GM21526 (cell line): ENCODE data around the gene TNRC6C.

Experiments
- ATAC-seq: cut with Tn5 transposase; IDR thresholded peaks from one replicate; pipeline ENCODE4 v1.9.1; 2021; ENCODE audit warnings: moderate library complexity; ENCODE audit not compliant: unreplicated experiment, low FRiP score

Gene TNRC6C

GRCh38 chr17:77957857-77958715 is at the start of gene TNRC6C:
Gene TNRC6C (plus strand): TSS chr17:77958703. CDS start chr17:78004207, 45,504 bp downstream.
- peak; percentile 77 for ATAC-seq

- ATAC-seq: no peak
Observed at GRCh38 chr17:77909236-77909635, 49.3 kb upstream of the TNRC6C start.

GRCh38 chr17:77909816-77910215 is 48.7 kb upstream of the TNRC6C start:
- no peak for ATAC-seq

GRCh38 chr17:77914385-77915254 is 43.9 kb upstream of the TNRC6C start:
- no peak for ATAC-seq

DNA sequence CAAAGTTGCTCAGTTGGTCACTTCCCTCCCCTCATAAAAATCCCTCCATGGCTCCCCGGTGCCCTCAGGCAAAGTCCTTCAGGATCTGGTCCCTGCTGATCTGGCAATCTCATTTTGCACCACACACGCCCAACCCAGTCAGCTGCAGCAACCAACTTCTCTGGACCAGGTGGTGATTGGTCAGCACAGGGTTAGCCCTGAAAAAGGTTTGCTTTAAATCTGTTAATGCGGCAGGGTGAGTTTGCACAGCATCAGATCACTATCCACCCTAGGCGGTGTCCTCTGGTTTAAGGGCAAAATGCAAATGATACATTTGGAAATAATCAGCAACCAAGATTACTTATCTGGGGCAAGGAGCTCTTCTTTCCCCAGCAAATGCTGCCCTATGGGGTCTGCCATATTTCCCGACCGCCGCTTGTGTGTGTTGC is 42.9 kb upstream of the TNRC6C start:
- no peak for ATAC-seq

DNA sequence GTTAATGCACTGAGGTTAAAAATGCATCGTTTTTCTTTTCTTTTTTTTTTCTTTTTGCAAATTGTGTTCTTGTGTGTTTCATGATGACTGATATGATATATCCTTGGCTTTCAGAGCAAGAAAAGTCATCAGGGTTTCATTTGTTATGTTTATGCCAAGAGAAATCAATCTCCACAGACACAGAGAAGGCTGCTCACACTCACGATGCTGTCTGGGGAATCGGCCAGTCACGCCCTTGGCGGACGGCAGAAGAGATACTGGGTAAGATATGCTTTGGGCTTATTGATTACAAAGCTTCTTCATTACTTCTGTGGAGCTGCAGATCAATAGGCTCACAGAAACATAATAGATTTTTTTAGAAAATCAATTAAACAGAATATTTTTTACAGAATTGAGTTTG is 42.2 kb upstream of the TNRC6C start:
- ATAC-seq: no peak

DNA sequence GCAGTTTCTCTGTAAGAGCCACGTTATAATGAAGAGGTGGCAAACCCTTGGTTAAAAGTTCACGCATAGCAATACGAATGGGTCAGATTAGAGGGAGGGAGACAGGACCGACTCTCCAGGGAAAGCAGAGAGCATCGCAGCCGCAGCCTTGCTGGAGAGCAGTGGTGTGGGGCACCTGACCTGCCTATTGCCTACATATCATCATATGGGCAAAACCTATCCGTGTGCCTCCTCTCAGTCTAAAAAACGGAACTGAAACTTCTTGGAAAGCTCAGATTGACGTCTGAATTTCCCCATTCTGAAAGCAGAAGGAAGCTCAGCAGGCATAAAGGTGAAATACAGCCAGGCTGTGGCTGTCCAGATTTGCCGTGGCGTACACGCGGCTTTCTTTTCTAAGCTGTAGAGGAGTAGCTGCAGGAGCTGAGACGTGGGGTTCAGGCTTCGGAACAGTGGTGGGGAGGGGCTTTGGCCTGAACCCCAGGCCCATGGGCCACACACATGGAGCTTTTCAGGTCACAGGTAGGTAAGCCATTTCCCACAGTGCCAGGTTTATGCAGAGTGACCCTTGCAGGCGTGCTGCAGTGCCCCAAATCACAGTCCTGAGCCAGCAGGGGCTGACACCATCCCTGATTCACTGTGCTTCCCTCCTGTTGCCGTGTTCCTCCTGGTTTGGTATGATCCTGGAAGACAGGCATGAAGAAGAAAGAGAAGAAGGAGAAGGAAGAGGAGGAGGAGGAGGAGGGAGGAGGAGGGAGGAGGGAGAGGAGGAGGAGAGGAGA is 41.6 kb upstream of the TNRC6C start:
- no peak for ATAC-seq

DNA sequence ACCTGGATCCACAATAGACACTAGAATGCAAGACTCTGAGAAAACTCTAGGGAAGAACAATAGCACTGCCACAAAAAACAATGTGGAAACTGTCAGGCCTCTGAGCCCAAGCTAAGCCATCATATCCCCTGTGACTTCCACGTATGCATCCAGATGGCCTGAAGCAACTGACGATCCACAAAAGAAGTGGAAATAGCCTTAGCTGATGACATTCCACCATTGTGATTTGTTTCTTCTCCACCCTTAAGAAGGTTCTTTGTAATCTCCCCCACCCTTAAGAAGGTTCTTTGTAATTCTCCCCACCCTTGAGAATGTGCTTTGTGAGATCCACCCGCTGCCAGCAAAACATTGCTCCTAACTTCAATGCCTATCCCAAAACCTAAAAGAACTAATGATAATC is 39.2 kb upstream of the TNRC6C start:
- no peak for ATAC-seq

DNA sequence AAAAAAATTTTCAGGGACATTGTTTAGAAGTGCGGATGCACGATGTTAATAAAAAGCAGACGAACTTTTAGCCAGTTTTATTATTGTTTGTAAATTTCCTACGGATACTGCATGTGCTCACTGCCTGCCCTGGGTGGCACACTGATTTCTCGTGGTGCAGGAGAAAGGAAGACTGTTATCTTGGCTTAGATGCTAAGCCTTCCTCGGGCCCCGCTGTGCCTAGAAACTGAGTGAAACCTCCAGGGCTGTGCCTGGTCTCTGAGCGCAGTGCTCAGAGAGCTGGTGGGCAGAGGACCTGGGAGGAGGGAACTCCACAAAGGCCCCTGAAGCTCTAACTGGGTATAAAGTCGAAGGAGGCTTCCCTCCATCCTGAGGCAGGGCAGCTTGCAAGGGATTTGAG is 35.4 kb upstream of the TNRC6C start:
- no peak for ATAC-seq

- no peak for ATAC-seq
Observed at GRCh38 chr17:77923776-77924513, 34.6 kb upstream of the TNRC6C start.

- no peak for ATAC-seq
Observed at GRCh38 chr17:77924757-77925336, 33.7 kb upstream of the TNRC6C start.

DNA sequence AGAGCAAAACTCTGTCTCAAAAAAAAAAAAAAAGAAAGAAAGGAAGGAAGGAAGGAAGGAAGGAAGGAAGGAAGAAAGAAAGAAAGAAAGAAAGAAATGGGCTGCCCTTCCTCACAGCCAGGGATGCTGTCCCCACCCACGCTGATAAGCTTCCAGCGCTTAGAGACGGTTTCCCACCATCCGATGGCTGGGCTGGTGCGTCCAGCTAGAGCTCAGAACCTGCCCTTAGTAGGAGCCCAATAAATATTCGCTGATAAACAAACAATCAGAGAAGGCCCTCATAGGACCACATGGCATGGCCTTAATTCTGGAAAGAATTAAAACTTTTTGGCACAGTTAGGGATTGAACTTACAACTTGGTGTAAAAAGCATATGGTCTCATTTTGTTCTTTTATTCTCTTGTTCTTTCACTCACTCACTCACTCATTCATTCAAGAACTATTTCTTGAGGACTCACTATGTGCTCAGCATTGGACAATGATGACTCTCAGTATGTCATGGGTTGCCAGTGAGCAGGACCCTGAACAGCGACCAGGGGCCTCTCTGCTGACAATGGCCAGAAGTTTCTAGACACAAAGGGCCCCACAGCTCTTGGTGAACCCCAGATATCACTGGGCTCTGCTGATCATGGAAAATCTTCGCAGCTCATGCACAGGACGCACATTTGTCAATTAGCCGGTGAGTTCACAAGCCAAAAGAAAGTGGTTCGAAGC is 32.5 kb upstream of the TNRC6C start:
- no peak for ATAC-seq

DNA sequence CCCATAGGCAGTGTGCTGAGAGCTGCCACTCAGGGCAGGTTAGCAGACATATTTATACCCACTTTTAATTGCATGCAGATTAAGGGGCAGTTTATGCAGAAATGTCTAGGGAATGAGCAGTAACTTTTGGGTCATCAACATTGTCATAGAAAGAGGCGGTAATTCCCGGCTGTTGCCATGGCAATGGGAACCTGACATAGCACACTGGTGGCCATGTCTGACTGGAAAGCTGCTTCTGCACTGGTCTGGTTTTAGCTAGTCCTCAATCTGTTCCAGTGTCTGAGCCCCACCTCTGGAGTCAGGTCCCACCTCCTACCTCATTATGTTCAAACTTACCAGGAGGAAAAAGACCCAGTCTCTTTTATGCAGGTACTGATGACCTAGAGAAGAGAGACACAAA is 31.5 kb upstream of the TNRC6C start:
- no peak for ATAC-seq

- no peak for ATAC-seq
Observed at GRCh38 chr17:77927777-77928518, 30.6 kb upstream of the TNRC6C start.

- no peak for ATAC-seq
Observed at GRCh38 chr17:77928519-77929179, 29.9 kb upstream of the TNRC6C start.

GRCh38 chr17:77929180-77929564 is 29.3 kb upstream of the TNRC6C start:
- ATAC-seq: no peak

DNA sequence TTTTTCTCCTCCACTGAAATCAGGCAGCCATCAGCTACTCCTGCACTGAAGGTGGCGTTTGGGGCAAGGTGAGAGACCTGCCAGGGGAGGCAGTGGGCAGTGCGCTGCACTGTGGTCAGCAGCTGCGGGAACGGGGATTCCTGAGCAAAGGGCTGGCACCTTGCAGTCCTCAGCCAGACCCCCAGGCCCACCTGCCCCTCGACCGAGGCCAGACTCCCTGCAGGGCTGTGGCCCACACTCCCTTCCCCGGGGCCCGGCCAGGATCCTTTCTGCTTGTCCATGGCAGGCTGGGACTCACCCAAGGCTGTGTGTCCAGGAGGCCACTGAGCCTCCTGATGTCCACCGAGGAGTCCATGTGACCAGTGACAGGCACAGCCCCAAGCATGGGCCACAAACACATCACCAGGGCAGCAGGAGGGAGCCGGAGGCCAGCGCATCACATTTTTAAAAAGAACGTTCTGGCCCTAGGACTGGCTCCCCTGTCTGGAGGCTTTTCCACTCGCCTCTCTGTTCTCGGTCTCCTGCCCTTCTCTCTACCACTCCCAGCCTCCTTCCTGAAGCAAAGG is 28.5 kb upstream of the TNRC6C start:
- ATAC-seq: no peak
